Measurements from ENCODE around the gene LRP3. TPM values are rescaled to one million over a fixed set of nuclear protein-coding genes. Genes with fewer than 3 reads are reported as not detected.
A peak's percentile ranks its signal among the peaks of the same experiment; 100 is the strongest.

LRP3 gene
- total and polyA plus RNA-seq, 2 experiments from 2014 or later: 3.5 to 62.7 TPM

GRCh38 chr19:33195645-33196347 is 1.7 kb downstream of the LRP3 start:
- no peak overlapping the region for H3K27ac Mint-ChIP-seq
- H3K27me3 Mint-ChIP-seq (ENCODE audit: insufficient read depth, low read depth, poor library complexity): peaks cover 20% of the 10 kb centered on the region
- Histone ChIP-seq H3F3A (replicated peaks; ENCODE audit: low read depth) (no peaks in the 10 kb centered on the region), H3K4me3 (peak overlapping the region; percentile 69), H3K27me3 (ENCODE audit: insufficient read depth) (peaks cover 23% of the 10 kb centered on the region), H3K36me3 (ENCODE audit: insufficient read depth) (no peaks in the 10 kb centered on the region), H2AFZ (no peak overlapping the region), H3K4me1 (ENCODE audit: insufficient read depth) (peaks cover 5% of the 10 kb centered on the region; the same call in 1 of the 2 replicates), H4K20me1 (replicated peaks; ENCODE audit: insufficient read depth) (peaks cover 4% of the 10 kb centered on the region; the same call in 1 of the 2 replicates), H3K27ac (ENCODE audit: low read depth) (no peak overlapping the region), H3K4me2 (peak overlapping the region; percentile 89), H3K79me2 (replicated peaks; ENCODE audit: insufficient read depth) (no peaks in the 10 kb centered on the region), H3K9me2 (ENCODE audit: insufficient read depth) (no peaks in the 10 kb centered on the region)
- peak; percentile 12 for ATAC-seq
- no peaks in the 10 kb centered on the region; the same call in 2 of the 3 replicates for H3K9me3 Mint-ChIP-seq
- DNase-seq (ENCODE audit: low spot score): no peak
- TF ChIP-seq REST (IDR thresholded peaks at IDR 0.05; ENCODE audit: unreplicated experiment) (no peak), ZNF331 (CRISPR knock-in tag; IDR thresholded peaks at IDR 0.05; ENCODE audit: low read depth) (no peak), ZNF462 (CRISPR knock-in tag; IDR thresholded peaks at IDR 0.05) (no peak)
- peak overlapping the region; percentile 78 for H3K4me3 Mint-ChIP-seq
- H3K4me1 Mint-ChIP-seq: no peaks in the 10 kb centered on the region
- H3K36me3 Mint-ChIP-seq (ENCODE audit: low read depth): no peaks in the 10 kb centered on the region; the same call in 1 of the 3 replicates
